GM12801 (cell line): ENCODE results near the gene RAB11FIP3.

Experiments used
- TF ChIP-seq, protein P1 (sequence below): IDR thresholded peaks from one replicate; pipeline ENCODE4 v1.5.1; 2011; ENCODE audit warnings: control low read depth; ENCODE audit not compliant: insufficient read length; ENCODE audit errors: extremely low read depth

The RAB11FIP3 gene

DNA sequence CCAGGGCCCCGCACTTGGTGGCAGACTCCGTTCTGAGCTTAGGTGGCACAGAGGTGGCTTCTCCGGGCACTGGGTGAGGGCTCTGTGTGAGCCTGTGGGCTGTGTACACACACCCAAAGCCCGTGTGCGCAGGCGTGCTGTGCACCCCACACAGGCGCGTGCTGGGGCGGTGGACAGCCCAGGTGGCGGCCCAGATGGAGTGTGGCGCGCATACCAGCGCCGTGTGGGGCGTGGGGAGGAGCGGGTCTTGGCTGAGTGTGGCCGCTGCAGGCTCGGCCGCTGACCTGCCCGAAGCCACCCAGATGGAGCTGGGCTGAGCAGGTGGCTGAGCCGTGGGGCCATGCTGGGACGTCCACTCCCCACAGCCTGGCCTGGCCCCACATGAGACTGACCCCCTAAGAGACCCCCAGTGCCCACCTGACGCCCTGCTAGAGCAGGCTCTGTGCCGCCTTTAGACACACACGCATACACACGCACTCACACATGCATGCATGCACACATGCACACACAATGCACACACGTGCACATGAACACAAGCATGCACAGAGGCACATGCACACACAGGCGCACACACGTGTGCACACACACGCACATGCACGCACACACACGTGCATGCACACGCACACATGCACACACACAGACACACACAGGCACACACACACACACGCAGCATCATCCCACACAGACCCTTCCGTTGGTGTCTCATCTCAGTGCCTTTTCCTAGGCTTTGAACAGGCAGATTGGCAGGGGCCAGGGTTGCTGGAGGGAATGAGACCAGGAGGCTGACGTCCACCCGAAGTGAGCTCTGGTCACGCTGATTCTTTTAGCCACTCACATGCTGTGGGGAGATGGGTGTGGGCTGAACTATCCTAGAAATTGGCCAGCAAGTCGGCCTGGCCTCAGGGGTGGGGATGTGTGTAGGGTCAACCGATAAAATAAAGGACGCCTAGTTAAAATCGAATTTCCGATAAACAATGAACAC, 136.8 kb downstream of the RAB11FIP3 start:
- TF ChIP-seq, protein P1, sequence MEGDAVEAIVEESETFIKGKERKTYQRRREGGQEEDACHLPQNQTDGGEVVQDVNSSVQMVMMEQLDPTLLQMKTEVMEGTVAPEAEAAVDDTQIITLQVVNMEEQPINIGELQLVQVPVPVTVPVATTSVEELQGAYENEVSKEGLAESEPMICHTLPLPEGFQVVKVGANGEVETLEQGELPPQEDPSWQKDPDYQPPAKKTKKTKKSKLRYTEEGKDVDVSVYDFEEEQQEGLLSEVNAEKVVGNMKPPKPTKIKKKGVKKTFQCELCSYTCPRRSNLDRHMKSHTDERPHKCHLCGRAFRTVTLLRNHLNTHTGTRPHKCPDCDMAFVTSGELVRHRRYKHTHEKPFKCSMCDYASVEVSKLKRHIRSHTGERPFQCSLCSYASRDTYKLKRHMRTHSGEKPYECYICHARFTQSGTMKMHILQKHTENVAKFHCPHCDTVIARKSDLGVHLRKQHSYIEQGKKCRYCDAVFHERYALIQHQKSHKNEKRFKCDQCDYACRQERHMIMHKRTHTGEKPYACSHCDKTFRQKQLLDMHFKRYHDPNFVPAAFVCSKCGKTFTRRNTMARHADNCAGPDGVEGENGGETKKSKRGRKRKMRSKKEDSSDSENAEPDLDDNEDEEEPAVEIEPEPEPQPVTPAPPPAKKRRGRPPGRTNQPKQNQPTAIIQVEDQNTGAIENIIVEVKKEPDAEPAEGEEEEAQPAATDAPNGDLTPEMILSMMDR: no peak

DNA sequence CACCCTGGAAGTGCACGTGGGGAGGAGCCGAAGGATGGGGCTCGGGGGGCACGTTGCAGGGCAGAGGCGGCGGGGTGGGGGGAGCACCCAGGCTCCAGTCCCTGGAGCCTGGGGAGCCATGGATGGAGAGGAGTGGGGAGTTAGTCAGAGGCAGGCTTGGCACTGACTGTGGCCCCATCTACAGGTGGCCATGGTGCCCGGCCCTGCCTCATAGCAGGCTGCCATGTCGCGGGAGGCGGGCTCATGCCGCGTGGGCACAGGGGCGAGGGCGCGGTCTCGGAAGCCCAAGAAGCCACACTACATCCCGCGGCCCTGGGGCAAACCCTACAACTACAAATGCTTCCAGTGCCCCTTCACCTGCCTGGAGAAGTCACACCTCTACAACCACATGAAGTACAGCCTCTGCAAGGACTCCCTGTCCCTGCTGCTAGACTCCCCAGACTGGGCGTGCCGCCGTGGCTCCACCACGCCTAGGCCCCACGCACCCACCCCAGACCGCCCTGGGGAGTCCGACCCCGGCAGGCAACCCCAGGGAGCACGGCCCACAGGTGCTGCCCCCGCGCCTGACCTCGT, 137.7 kb downstream of the RAB11FIP3 start:
- TF ChIP-seq, protein P1: no peak

DNA sequence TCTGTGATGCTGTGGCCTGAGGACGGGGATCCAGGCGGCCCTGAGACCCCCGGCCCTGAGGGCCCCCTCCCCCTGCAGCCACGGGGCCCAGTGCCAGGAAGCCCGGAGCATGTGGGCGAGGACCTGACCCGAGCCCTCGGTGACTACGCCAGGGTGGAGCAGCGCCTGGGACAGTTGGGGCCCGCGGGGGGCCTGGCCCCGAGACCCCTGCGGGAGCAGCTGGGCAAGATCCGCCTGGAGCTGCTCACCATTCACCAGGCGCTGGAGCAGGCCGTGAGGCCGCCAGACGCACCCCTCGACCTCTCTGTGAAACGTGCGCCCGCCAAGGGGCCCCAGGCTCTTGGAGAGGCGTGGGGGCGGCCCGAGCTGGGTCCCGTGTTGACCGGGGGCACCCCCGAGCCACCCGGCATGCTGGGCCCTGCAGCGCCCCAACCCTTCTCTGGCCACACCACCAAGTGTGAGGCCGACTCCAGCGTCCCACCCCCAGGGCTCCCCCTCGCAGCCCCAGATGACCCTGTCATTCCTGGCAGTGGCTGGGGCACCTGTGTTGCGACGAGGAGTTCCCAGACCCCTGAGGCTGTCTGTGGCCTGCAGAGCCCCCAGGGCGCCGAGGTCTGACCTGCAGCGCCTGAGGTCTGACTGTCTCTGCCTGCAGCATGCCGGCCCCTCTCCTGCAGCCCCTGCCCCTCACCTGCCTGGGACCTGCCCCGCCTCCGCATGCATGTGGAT, 139.4 kb downstream of the RAB11FIP3 start:
- TF ChIP-seq, protein P1: no peak

DNA sequence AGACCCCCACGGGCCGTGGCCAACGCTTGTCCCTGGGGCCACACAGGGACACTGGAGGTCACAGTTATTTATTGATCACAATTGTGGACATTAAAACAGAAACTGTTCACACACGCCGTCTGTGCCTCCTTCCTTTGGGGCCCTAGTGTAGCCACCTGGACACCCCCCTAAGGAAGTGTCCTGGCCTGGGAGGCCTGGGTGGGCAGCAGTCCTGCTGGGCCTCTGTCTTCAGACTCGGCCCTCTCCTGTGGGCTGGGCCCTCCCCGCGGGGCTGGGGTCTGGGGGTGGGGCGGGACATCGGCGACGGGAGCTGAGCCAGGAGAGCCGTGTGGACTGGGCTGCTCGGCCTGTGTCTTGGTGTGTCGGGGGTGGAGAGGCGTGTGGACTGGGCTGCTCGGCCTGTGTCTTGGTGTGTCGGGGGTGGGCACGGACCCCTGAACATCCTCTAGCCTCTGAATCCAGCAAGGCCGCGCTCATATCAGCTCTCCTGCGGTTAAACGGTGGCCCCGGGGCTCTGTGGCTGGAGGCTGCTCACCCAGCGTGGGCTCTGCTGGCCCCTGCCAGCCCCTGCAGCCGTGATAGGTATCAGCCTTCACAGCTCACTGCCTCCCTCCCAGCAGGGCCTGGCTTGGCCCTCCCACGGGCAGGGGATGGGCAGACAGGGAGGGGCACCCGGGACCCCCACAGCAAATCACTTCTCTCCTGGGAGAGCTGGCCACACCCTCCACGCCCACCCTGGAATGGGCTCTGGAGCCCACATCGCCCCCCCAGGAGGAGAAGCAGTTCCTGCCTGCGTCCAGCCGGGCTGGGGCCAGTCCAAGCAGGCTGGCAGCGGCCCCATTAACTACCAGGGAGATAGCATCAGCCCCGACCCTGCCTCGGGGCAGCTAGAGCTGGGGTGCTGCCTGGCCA, 140.2 kb downstream of the RAB11FIP3 start:
- TF ChIP-seq, protein P1: no peak

DNA sequence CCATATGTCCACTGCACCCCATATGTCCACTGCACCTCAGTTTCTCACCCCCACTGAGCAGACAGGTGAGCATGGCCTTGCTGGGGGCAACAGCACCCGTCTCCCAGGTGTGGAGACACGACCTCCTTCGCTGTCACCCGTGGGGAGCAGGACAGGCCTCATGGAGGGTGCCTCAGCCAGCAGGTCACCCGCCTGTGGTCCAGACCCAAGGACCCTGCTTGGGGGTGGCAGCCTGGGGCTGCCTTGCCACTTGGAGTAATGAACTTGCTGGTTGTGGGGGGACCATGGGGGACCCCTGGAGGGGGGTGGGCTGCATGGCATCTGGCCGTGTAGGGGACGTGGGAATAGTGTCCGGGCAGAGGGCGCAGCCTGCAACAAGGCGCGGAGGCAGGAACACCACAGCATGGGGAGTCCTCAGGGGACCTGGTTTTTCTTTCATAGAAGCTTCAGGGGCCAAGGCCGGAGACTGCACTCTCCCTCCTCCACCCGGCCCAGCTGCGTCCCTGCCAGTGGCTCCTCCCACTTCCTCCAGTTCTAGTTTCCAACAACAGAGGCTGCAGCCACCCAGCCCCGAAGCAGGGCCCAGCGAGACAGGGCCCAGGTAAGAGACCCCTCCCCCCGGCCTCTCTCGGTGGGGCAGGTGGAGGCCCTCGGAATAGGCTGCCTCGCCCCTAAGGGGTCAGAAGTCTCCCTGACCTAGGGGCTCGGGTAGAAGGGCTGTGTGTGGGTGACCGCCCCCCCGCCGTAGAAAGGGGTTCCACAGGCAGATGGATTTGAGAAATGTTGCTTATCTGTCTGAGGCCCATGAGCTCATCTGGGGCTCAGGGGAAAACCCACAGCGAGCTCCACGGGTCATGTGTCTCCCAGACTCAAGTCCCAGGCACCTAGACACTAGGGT, 141.3 kb downstream of the RAB11FIP3 start, which contains the start of gene NHLRC4:
Gene NHLRC4, plus strand, starts transcription at position 531 of the 898 bp plus-strand sequence. CDS start 1,043 bp downstream, outside the sequence.
- TF ChIP-seq, protein P1: no peak
